ENCODE data around the gene ZBED6. TPM values are rescaled to one million over a fixed set of nuclear protein-coding genes. Genes with fewer than 3 reads are reported as not detected.

ZBED6 gene
- total and polyA plus RNA-seq, 9 of the 15 experiments (the other 6 are each of a cell fraction or from before 2014, with no cell fraction given) = 0.21 to 16.6 (median 5.0) TPM

GRCh38 chr1:203778789-203779188 lies 16.6 kb upstream of the ZBED6 start (continued):
- no peak for TF ChIP-seq BCLAF1 (IDR thresholded peaks at IDR 0.05; ENCODE audit: borderline replicate concordance in 1 of 2, control insufficient read depth in 1 of 2, low read depth in 2 of 2, low read length in 1 of 2)
- TF ChIP-seq HINFP (tag; conservative IDR thresholded peaks at IDR 0.05; ENCODE audit: low read depth) = peak; percentile 49; the same call in 1 of the 2 replicates
- TF ChIP-seq PTTG1 (tag; IDR thresholded peaks at IDR 0.05; ENCODE audit: low read depth) = peak; percentile 90
- peak; percentile 79; the same call in 1 of the 2 replicates for TF ChIP-seq DMBX1 (CRISPR knock-in tag; IDR thresholded peaks at IDR 0.05; ENCODE audit: borderline replicate concordance)
- no peak for TF ChIP-seq NR2C1 (IDR thresholded peaks at IDR 0.05)
- TF ChIP-seq NR2C1 (tag; IDR thresholded peaks at IDR 0.05) = peak; percentile 73
- TF ChIP-seq IRF9 (tag; IDR thresholded peaks at IDR 0.05) = peak; percentile 51; the same call in 1 of the 2 replicates
- no peak for TF ChIP-seq MCM7 (IDR thresholded peaks at IDR 0.05)
- peak; percentile 76; the same call in 1 of the 2 replicates for TF ChIP-seq TEAD2 (tag; IDR thresholded peaks at IDR 0.05)
- no peak for TF ChIP-seq MYC (IDR thresholded peaks at IDR 0.05; ENCODE audit: low read depth, low read length)
- TF ChIP-seq MYC (CRISPR knock-in tag; IDR thresholded peaks at IDR 0.05; ENCODE audit: borderline replicate concordance, low read depth) = no peak
- no peak for TF ChIP-seq CREM (IDR thresholded peaks at IDR 0.05; ENCODE audit: low read depth)
- no peak for TF ChIP-seq GABPB2 (CRISPR knock-in tag; conservative IDR thresholded peaks at IDR 0.05)
- no peak for TF ChIP-seq ZNF778 (CRISPR knock-in tag; IDR thresholded peaks at IDR 0.05)
- TF ChIP-seq SIRT6 (IDR thresholded peaks at IDR 0.05; ENCODE audit: low read depth, low read length) = no peak
- no peak for TF ChIP-seq SIN3B (IDR thresholded peaks at IDR 0.05; ENCODE audit: low read depth)
- no peak for TF ChIP-seq KAT8 (IDR thresholded peaks at IDR 0.05; ENCODE audit: low read depth)
- TF ChIP-seq CBFA2T2 (conservative IDR thresholded peaks at IDR 0.05) = no peak
- TF ChIP-seq CREB3L1 (IDR thresholded peaks at IDR 0.05; ENCODE audit: borderline replicate concordance, low read depth) = no peak

All from K562 (cell line).